Hematopoietic multipotent progenitor cell treated with erythropoietin and hydrocortisone succinate and interleukin-3 and kit ligand, for 17 days (in vitro differentiated cells): ENCODE data around the gene NACC1.
"Not testable (repeated sequence)": the region's sequence is repeated elsewhere in the genome, so short reads cannot be mapped to it uniquely, and the experiment has no call there.

Source experiments
- DNase-seq: peaks from one replicate; pipeline ENCODE4 v3.0.0-alpha.2; 2015; ENCODE audit warnings: low spot score

The NACC1 gene

DNA sequence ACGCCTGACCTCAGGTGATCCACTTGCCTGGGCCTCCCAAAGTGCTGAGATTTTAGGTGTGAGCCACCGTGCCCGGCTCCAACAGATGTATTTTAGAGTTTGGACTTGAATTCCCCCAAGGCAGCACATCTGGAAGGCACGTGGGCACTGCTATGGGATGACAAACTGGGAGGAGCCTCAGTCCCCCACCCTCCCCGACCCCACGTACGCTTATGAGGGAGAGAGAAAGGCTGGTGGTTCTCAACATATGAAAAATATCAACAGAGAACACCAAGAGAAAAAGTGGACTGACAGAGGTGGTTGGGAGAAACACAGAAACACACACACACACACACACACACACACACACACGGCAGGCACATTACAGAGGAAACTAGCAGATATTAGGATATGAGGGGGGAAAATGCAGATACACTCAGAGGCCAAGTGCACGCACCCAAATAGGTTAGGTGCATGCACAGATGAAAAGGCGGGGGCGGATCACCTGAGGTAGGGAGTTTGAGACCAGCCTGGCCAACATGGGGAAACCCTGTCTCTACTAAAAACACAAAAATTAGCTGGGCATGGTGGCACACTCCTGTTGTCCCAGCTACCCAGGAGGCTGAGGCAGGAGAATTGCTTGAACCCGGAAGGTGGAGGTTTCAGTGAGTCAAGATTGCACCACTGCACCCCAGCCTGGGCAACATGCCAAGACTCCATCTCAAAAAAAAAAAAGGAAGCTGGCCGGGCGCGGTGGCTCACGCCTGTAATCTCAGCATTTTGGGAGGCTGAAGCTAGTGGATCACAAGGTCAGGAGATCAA is 28.9 kb downstream of the NACC1 start:
- peak; percentile 66 for DNase-seq

DNA sequence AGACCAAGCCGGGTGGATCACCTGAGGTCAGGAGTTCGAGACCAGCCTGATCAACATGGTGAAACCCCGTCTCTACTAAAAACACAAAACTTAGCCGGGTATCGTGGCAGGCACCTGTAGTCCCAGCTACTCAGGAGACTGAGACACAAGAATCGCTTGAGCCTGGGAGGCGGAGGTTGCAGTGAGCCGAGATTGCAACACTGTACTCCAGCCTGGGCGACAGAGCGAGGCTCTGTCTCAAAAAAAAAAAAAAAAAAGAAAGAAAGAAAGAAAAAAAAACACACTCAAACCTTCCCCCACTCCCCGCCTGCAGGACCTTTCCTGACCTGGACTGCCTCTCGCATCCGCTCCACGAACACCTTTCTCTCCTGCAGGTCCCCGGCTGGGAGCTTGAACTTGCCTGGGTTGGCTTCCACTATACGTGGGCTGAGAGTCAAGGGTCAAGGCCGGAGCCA is 31.1 kb downstream of the NACC1 start:
- not testable (repeated sequence) for DNase-seq

DNA sequence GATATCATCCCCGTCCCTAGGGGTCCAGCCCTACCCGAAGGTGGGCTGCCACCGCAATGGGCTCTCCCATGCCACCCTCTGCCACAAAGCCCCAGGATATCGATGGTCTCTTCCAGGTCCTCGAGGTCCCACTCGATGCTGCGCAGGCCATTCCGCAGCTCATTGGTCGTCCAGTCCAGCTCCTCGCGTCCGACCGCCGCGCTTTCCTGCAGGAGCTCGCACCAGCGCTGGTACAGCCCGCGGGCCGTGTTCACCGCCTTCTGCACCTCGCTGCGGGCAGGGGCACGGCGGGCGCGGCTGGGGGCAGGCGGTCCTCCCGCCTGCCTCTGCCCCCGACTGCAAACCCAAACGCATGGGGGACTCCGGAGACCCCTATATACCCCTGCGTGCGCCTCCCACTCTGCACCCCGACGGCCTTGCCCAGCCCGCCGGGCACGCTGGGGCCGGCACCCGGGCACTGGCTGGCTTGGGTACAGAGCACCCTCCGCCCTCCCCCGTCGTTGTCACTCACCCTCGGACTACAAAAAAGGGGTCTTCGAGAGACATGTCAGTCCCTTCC is 31.6 kb downstream of the NACC1 start:
- no peak for DNase-seq

DNA sequence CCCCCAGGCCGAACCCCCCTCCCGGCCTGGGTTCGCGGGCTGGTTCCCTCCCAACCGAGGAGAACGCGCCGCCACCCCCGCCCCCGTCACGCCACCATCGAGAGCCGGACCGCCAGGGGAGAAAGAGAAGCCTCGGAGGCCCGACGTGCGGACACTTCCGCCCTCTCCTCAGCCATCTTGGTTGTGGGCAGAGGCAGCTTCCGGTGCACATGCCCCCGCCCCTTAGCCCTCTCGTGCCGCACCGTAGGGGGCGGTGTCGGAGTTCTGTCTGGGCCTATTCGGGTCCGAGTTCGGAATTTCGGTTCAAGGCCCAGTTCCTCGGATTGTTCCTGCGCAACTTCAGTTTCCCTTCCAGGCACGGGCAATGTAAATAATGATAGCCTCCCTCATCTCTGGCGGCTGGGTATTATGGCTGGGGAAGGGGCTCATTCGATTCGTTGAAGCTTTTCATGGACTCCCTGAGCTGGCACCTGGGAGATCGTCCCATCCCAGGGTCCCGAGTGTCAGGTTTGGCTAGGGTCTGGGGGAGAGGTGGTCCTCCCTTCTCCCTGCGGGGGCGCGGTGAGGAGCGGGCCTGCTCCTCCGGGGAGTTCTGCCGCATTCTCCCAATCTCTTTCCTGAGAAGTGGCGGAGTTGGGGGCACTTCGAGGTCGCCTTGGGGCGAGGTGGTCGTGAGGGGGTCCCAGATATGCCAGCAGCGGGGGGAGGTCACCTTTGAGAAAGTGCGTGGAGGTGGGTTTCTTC is 32.3 kb downstream of the NACC1 start, which contains the start of the genes IER2 and STX10:
IER2 (plus strand) TSS at position 225 of the 744 bp plus-strand sequence. CDS start 2,776 bp downstream, outside the sequence.
STX10 (minus strand) TSS at position 189 of the 744 bp plus-strand sequence. CDS start 202 bp downstream, outside the sequence.
- peak; percentile 95 for DNase-seq

DNA sequence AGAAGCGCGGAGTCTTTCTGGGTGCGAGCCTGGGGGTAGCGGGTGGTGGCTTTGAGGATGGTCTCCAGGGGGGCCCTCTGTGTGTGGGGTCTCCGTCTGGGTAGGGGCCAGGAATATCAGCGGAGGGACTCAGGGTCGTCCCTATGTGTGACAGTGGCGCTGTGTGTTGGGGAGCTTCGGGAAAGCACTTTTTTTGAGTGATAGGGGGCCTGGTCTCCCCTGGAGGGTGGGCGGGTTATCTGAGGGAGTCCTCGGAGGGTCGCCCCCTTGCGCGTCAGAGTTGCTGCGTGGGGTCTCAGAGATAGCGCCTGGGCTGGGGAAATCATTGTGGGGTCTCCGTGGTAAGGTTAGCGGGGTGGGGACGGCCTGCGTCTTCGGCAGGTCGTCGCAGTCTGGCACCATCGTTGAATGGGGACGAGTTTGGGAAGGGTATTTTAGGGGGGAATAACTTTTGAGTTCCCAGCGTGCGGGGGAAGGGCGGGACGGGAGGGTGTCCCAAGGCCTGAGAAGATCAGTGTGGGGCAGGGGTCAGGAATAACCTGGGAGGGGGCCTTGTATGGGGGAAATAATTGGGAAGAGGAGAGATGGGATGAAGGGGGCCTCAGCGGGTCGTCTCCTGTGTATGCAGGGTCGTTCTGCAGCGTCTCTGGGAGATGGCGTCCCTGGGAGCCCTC is 33.0 kb downstream of the NACC1 start:
- peak; percentile 35 for DNase-seq

DNA sequence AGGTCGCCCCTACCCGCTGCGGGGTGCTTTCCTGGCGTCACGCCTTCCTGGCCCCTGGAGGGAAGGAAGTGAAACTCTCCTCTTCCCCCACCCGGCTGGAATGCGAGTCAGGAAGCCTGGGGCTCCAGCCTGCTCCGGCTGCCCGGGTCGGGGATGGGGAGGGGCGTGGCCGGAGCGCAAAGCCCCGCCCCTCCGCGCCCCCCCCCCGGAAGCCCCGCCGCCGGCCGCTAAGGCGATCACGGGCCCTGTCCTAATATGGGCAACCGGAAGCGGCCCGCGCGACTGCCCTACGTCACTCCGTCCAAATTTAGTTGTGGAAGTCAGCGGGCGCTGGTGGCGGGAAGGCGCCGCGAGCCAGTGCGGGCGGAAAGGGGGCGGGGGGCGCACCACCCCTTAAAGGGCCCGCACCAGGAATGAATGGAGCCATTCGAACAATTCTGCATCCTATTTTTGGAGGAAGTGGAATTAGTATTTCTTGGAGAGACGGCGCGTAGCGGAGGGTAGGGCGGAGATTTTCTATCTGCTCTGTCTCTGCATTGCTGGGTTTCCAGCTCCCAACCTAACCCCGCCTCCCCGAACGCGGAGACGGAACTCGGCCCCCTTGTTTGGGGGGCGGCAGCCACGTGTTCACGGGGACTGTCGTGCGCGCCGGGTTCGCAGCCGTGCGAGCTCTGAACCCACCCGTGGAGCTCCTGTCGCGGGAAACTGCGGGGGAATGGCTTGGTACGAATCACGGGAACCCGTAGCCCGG is 33.7 kb downstream of the NACC1 start:
- peak; percentile 94 for DNase-seq

DNA sequence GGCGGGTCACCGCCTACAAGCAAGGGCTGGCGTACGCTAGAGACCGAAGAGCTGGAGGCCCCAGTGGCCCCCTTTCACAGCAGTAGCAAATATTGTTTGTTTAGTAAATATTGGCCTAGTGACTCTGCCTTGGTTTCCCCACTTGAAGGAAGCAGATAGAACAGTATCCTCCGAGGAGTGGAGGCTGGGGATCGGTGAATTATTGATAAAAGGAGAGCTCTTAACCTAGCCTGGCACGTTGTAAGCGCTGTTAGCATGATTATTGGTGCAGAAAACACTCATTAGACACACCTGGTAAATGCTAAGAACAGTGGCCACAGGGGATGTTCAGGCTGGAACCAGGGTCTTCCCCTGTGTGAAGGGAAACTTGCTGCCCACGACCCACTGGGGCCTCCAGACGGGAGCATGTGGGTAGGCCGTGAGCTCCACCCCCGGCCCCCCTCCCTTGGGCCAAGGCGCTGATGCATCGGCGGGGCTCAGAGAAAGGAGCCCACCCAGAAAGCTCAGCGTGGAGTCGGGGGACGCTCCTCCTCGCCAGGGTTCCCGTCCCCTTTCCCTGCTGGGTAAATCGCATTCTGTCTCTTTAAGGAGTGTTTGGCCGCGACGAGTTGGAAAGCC is 34.4 kb downstream of the NACC1 start:
- no peak for DNase-seq

DNA sequence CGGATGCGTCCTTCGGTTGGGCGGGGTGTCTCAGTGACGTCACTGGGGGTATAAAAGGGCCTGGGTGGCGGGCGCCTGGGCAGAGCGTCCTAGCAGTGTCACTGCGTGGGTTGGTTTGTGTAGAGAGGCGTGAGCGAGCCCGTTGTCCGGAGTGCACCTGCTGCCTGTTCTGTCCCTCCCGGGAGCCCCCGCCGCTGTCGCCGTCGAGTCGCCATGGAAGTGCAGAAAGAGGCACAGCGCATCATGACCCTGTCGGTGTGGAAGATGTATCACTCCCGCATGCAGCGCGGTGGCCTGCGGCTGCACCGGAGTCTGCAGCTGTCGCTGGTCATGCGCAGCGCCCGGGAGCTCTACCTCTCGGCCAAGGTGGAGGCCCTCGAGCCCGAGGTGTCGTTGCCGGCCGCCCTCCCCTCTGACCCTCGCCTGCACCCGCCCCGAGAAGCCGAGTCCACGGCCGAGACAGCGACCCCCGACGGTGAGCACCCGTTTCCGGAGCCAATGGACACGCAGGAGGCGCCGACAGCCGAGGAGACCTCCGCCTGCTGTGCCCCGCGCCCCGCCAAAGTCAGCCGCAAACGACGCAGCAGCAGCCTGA is 35.0 kb downstream of the NACC1 start:
- DNase-seq, result peak; percentile 97

DNA sequence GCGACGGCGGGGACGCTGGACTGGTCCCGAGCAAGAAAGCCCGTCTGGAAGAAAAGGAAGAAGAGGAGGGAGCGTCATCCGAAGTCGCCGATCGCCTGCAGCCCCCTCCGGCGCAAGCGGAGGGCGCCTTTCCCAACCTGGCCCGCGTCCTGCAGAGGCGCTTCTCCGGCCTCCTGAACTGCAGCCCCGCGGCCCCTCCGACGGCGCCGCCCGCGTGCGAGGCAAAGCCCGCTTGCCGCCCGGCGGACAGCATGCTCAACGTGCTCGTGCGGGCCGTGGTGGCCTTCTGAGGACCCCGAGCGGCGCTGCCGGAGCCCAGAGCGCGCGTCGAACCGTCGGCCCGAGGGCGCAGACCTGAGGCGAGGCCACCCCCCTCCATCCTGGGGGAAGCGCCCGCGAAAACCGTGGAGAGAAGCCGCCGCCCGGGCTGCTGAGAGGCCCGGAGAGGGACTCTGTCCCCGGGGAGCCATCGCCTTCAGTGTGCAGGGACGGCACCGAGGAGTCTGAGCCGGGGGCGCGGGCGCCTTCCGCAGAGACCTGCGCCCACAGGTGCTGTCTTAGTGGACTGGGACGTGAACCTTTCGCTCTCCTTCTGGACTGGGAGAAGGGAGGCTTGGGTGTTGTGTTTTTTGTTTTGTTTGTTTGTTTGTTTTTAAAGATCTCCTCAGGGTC is 35.6 kb downstream of the NACC1 start:
- DNase-seq, result no peak

DNA sequence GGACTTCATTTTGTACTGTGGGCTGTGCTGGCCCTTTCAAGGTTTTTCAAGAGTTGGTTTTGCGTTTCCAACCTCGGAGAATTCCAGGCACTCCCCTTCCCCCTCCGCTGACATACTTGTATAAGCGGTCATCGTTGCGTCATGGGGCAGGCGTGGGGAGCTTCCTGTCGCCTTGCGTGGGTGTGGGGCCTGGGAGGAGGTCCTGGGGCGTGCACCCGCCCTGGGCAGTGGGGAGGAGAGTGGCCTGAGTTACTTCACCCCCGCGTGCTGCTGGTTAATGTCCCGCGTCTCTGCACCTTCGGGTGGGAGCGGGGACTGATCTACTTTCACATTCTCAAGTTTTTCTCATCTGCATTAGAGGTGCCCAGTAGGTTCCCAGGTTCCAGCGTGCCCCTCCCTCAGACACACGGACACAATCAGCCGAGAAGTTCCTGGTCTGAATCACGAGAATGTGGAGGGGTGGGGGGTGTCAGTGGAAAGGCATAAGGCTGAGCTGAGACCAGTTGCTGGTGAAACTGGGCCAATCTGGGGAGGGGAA is 36.2 kb downstream of the NACC1 start:
- peak; percentile 72 for DNase-seq

DNA sequence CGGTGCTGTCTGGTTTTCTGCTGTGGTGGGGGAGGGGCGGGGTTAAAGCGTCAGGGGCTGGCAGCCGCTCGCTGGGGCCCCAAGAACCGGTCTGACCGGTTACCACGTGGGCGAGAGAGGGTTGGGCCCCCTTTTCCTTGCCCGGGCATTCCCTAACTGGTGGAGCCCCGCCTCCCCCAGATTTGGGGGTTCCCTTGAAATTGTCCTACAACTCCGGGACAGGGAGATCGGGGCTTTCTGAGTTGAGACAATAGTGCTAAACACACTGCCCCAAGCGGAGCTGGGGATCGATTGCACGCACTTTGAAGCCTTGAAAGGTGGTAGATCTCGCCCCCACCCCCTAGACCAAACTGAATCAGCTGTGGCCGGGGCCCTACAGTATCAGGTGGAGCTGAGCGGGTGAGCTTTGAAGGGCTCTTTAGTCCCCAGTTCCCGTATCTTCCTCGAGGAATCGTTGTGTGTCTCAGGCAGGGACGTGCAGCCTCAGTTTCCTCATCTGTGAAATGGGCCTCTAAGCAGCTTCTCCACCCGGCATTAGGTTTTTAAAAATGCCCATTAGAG is 36.9 kb downstream of the NACC1 start:
- peak; percentile 60 for DNase-seq

DNA sequence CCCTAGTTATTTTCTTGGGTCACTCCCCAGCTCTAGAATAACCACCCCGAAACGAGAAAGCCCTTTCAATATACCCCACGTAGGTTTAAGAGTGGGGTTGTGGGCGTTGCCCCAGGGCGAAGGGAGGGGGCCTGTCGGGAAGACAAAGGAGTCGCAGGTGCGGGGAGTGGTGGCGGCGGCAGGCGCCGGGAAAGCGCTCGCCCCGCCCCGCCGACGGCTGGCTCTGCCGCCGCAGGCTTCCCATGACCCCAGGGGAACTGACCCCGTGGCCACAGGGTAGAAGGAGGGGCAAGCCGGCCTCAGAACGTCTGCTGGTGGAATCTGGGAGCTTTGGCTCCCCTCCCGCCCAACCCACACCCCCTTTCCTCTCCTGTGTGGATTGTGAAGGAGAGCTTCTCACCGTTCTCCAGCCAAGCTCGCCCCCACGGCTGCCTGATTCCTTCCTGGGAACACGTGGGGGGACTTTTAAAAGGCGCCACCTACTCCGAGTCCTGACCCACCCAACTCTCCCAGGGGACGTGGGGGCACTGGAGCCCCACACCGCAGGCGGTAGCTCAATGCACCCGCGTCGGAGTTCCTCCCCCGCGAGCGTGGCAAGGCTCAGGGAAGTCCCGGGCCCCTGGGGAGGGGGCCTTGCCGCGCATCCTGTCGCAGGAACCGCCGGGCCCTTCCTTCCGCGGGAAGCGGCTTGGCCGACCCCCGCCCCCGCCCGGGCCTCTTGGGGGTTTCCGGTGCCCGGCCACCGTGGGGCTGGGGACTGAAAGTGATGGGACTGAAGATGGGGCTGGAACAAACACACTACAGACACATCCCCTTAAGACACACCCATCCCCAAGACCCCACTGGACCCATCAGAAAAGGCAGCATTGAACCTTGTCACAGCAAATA is 37.7 kb downstream of the NACC1 start:
- DNase-seq, result peak; percentile 46

DNA sequence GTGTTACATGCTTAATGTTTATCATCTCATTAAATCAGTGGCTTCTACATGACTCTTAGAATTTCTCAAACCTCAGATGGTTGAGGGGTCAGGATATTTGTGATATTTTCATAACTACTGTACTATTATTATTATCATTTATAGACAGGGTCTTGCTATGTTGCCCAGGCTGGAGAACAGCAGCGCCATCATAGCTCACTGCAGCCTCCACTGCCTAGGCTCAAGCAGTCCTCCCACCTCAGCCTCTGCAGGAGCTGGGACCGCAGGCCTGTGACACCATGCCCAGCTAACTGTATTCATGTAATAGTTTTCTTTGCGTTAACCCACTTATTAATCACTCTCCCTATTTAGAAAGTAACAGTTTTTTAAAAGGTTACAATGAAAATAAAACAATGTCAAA is 41.6 kb downstream of the NACC1 start:
- DNase-seq, result no peak

DNA sequence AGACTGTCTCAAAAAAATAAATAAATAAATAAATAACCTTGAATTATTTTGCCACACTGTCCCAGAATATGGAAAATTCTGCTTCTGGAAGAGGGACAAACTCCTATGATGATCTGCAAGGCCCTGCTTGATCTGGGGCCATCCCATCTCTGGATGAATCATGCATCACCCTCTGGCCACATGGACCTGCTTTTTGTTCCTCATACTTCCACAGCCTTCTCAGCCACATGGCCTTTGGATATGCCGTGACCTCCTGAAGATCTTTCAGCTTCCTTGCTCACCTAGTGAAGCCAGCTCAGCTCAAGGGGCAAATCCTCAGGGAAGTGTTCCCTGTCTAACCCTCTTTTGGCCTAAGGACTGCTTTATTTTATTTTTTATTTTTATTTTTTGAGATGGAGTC is 42.5 kb downstream of the NACC1 start:
- no peak for DNase-seq

DNA sequence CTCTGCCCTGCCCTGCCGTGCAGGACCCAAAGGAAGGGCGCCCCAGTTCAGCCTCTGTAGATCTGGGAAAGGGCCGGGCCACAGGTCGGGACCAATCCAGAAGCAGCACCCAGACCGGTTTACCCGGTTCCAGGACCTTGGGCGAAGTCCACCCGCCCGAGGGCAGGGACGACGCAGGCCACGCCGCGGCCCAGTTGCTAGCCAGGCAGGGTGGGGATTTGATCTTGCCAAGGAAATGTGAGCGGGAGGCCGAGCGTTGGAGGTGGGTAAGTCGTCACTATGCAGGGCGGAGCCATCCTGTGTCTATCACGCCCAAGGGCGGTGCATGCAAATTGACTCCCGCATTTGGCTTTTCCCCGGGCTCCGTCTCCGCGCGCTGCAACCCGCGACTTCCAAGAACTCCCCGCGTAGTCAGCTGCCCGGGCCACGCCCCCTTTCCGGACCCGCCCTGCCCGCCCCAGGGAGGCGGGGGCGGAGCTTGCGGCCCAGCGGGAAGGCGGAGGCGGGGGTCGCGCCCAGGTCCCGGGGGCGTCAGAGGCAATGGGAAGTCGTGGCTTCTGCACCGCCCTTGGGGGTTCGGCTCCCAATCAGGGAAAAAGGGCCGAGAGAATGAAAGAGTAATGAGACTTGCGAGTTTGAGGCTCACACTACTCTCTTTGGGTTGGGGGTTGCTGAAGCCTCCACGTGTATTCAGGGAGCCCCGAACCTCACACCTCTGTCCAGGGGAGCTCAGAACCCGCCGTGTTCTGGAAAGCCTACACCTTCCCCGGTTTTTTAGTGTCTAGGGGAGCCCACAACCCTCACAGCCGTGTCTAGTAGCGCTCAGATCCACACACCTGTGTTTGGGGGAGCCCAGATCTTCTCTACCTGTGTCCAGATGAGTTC is 44.9 kb downstream of the NACC1 start:
- DNase-seq, result peak; percentile 90

DNA sequence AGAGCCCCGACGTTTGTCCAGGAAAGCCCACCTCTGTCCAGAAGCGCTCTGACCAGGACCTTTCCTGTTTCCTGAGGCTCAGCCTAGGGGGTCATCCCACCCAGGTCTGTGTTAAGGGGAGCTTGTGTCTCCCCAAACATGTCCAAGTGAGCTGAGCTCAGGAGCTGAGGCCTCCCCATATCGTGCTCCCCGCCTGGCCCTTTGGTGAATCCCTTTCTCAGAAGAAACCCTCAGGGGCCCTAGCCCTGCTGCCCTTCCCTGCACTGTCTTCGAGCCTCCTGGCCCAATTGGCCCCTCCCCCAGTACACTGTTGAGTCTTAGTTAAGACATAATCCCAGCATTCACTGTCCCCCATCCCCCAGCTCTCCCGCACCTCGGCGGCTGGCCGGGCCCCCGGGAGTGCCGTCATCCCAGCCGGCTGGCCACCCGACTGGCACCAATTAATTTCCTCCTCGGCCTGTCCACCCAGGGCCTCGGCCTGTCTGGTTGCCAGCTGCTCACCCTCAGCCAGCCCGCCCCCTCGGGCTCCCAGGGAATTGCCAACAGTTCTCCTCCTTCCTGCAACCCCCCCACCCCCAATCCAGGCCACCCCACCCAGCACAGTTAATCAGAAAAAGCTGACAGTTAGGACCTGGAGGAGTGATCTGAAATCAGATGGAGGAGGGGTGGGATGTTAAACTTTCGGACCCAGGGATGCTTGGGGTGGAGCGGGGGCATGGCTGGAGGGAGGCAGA is 45.7 kb downstream of the NACC1 start:
- no peak for DNase-seq
